PC-9 (cell line): ENCODE results near the gene HNRNPA2B1.

ENCODE experiments used
- CTCF ChIP-seq: fragments of 200-600 bp; sonication (generic); conservative IDR thresholded peaks from 2 replicates; pipeline ENCODE4 v1.6.1; 2017; ENCODE audit warnings: mixed run types, antibody characterized with exemption, mild to moderate bottlenecking, moderate library complexity
- EZH2 ChIP-seq: fragments of 200-600 bp; sonication (generic); IDR thresholded peaks from 2 replicates; pipeline ENCODE4 v1.8.0; 2017; ENCODE audit warnings: antibody characterized with exemption, low read depth

DNA sequence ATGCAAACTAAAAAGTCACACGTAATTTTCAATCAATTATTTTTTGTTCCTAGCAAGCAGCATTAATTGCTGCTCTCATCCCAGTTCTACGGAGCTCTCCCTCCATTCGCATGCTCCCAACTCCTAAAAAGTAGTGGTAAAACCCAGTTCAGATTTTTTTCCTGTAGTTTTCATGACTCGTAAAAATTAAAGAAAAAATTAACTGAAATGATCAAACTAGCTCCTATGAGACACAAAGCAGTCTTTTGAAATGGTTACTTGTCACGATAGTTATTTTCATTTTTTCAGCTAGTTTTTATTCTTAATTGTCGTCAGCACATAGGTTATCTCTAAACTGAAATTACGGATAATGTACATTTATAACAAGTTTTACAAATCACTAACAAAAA lies 1.8 kb downstream of the HNRNPA2B1 start:
- TF ChIP-seq CTCF = no peak
- no peak for TF ChIP-seq EZH2
